ENCODE data around the gene PHLDA1. TPM values are rescaled to one million over a fixed set of nuclear protein-coding genes. Genes with fewer than 3 reads are reported as not detected.
A peak's percentile ranks its signal among the peaks of the same experiment; 100 is the strongest.

The PHLDA1 gene
- total and polyA plus RNA-seq, 2 experiments from 2014 or later, result 35.7 to 36.2 TPM

DNA sequence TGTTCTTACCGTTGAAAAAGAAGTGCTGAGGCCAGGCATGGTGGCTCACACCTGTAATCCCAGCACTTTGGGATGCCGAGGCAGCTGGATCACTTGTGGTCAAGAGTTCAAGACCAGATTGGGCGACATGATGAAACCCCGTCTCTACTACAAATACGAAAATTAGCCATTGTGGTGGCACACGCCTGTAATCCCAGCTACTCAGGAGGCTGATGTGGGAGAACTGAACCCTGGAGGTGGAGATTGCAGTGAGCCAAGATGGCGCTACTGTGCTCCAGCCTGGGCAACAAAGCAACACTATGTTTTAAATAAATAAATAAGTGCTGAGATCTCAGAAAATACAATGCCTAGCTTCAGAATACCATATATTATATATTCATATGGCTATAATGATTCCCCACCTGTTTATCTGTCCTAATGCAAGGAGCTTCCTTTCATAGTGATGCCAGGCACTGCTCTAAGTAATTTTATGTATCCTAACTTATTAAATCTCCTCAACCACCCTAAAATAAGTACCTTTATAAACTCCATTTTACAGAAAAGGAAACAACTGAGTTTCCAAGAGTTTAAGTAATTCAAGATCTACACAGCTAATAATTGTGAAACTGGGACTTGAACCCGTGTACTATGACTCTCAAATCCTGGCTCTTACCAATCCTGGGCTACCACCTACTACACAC, 7.3 kb downstream of the PHLDA1 start:
- H3K79me2 ChIP-seq (ENCODE audit: insufficient read depth), result peaks cover 22% of the 10 kb centered on the region
- no peaks in the 10 kb centered on the region for H3K27me3 ChIP-seq (replicated peaks; ENCODE audit: insufficient read depth)
- DNase-seq, result no peak
- peaks cover 63% of the 10 kb centered on the region for H3K4me1 ChIP-seq (ENCODE audit: insufficient read depth)
- H3K4me2 ChIP-seq (ENCODE audit: unreplicated experiment), result no peak overlapping the region
- peaks cover 86% of the 10 kb centered on the region for H3F3A ChIP-seq (ENCODE audit: insufficient read depth)
- 89 to 90% methylated on average over 8 of the region's 8 CpGs for WGBS, 2 experiments (ENCODE audit: low coverage in 1 of 2, low lambda C conversion rate in 2 of 2, missing lambda C conversion rate in 2 of 2)
- in situ Hi-C loops (cut with MboI), result loop anchor here (10.0 kb wide), 1 partner anchor 209 kb away; no protein-coding TSS in a partner anchor
- H3K9ac ChIP-seq, result 0 out of 2 replicates have a peak overlapping the region, but pooled peaks have one; percentile 15
- no peak for TF ChIP-seq EZH2 (IDR thresholded peaks at IDR 0.05; ENCODE audit: insufficient read depth, poor library complexity, severe bottlenecking)
- TF ChIP-seq EZH2phosphoT487 (IDR thresholded peaks at IDR 0.05; ENCODE audit: insufficient read depth, low read depth), result no peak
- H2AFZ ChIP-seq, result no peak overlapping the region
- H3K9me2 ChIP-seq (ENCODE audit: insufficient read depth), result no peaks in the 10 kb centered on the region
- peak overlapping the region; percentile 96 for H3K27ac ChIP-seq
- H3K36me3 ChIP-seq (ENCODE audit: low read depth), result peaks cover 22% of the 10 kb centered on the region
- H3K4me3 ChIP-seq, result no peak overlapping the region
- no peaks in the 10 kb centered on the region for H3K9me3 ChIP-seq (ENCODE audit: low read depth)
- H4K20me1 ChIP-seq (ENCODE audit: insufficient read depth), result no peaks in the 10 kb centered on the region

DNA sequence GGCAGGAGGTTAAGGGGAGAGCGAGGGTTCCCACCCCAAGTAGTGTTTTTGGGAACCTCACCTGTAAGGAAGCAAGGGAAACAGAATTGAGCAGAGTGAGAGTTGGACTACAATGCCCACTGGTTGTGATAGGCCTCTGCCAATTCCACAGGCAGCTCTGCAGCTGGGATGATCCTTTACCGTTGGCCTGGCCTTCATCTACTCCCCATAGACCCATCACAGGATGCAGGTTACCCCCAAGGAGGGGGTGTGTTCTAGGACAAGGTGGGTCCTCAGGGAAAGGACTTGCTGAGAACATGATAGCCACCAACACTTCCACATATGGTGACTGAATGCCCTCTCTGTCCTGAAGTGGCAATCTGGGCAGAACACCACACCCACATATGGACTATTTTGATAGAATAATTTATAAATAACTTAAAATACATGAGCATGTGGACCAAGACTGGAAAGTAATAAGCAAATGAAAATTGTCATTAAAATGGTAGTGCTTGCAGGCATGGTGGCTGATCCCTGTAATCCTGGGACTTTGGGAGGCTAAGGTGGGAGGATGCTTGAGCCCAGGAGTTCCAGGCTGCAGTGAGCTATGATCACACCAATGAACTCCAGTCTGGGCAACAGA, 8.4 kb downstream of the PHLDA1 start:
- peaks cover 68% of the 10 kb centered on the region for H3K4me1 ChIP-seq (ENCODE audit: insufficient read depth)
- DNase-seq, result no peak
- in situ Hi-C loops (cut with MboI), result loop anchor here (10.0 kb wide), 1 partner anchor 208 kb away; no protein-coding TSS in a partner anchor
- no peaks in the 10 kb centered on the region for H3K27me3 ChIP-seq (replicated peaks; ENCODE audit: insufficient read depth)
- H3K4me3 ChIP-seq, result no peak overlapping the region
- H3K27ac ChIP-seq, result no peak overlapping the region
- TF ChIP-seq EZH2phosphoT487 (IDR thresholded peaks at IDR 0.05; ENCODE audit: insufficient read depth, low read depth) (no peak), EZH2 (IDR thresholded peaks at IDR 0.05; ENCODE audit: insufficient read depth, poor library complexity, severe bottlenecking) (no peak)
- peaks cover 12% of the 10 kb centered on the region for H3K36me3 ChIP-seq (ENCODE audit: low read depth)
- no peak overlapping the region for H2AFZ ChIP-seq
- no peaks in the 10 kb centered on the region for H3K9me2 ChIP-seq (ENCODE audit: insufficient read depth)
- H3K79me2 ChIP-seq (ENCODE audit: insufficient read depth), result peaks cover 12% of the 10 kb centered on the region
- peaks cover 84% of the 10 kb centered on the region for H3F3A ChIP-seq (ENCODE audit: insufficient read depth)
- no peak overlapping the region for H3K9ac ChIP-seq
- 76 to 82% methylated on average over 2 of the region's 2 CpGs for WGBS, 2 experiments (ENCODE audit: low coverage in 1 of 2, low lambda C conversion rate in 2 of 2, missing lambda C conversion rate in 2 of 2)
- H3K9me3 ChIP-seq (ENCODE audit: low read depth), result no peaks in the 10 kb centered on the region
- H3K4me2 ChIP-seq (ENCODE audit: unreplicated experiment), result no peak overlapping the region
- no peaks in the 10 kb centered on the region for H4K20me1 ChIP-seq (ENCODE audit: insufficient read depth)

DNA sequence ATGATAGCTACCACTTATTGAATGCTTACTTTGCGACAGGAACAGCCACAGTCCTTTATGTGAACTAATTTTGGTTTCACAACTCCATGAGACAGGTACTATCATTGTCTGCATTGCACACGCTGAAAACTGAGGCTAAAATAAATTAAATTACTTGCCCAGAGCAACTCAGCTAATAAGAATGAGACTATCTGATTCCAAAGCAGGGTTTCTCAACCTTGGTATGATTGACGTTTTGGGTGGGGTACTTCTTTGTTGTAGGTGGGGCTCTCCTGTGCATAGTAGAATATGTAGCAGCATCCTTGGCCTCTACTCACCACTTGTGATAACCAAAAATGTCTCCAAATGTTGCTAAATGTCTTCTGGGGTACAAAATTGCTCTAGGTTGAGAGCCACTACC, 9.1 kb downstream of the PHLDA1 start:
- Histone ChIP-seq H3K36me3 (ENCODE audit: low read depth) (peaks cover 5% of the 10 kb centered on the region; the same call in 1 of the 2 replicates), H3K27ac (no peak overlapping the region), H3K4me2 (ENCODE audit: unreplicated experiment) (no peak overlapping the region), H2AFZ (no peak overlapping the region), H3K79me2 (ENCODE audit: insufficient read depth) (peaks cover 5% of the 10 kb centered on the region), H4K20me1 (ENCODE audit: insufficient read depth) (no peaks in the 10 kb centered on the region), H3K9me3 (ENCODE audit: low read depth) (no peaks in the 10 kb centered on the region), H3K27me3 (replicated peaks; ENCODE audit: insufficient read depth) (no peaks in the 10 kb centered on the region), H3K4me1 (ENCODE audit: insufficient read depth) (peaks cover 65% of the 10 kb centered on the region), H3F3A (ENCODE audit: insufficient read depth) (peaks cover 77% of the 10 kb centered on the region), H3K9ac (no peak overlapping the region), H3K4me3 (no peak overlapping the region), H3K9me2 (ENCODE audit: insufficient read depth) (no peaks in the 10 kb centered on the region)
- DNase-seq, result no peak
- in situ Hi-C loops (cut with MboI), result loop anchor here (10.0 kb wide), 1 partner anchor 208 kb away; no protein-coding TSS in a partner anchor
- TF ChIP-seq EZH2 (IDR thresholded peaks at IDR 0.05; ENCODE audit: insufficient read depth, poor library complexity, severe bottlenecking), result no peak
- no peak for TF ChIP-seq EZH2phosphoT487 (IDR thresholded peaks at IDR 0.05; ENCODE audit: insufficient read depth, low read depth)
- 99% methylated on average over 3 of the region's 3 CpGs for WGBS, 2 experiments (ENCODE audit: low coverage in 1 of 2, low lambda C conversion rate in 2 of 2, missing lambda C conversion rate in 2 of 2)

DNA sequence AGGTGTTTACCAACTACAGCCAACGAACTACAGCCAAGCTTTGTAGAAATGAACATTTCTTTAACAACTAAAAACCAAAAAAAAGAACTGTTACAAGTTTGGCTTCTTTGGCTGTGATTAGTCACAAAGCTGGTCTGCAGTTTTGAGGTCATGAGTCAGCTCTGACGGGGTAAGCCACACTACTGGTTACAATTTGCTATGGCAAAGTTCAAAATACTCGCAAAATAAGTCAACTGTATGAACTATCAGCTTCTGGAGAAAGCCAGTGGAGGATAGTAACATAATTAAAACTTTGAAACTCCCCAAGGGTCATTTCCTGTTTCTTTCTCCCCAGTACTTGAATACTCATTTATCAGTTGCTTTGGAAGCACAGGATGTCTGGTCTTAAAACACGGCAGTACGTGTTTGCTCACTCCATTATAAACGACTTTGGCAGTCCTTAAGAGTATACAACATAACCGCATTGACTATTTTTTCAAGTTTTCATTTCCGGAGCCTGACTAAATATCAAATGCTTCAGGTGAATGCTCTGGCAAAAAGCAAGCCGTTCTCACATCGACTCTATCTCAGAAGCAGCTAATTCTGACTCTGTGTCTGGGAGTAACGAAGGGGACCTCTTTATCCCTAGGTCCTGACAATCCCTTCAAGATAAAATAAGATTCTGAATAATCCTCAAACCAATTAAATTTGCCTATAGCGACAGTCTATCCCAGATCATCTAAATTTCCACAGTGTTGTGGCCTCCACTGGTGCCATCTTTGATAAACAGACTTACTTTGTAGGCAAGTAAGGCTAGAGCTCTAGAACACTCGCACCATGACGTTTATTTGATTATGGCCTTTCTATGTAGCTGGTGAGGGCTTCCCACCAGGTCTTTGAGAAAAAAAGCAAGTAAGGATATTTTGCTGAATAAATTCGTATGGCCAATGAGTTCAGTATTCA, 10.6 kb downstream of the PHLDA1 start:
- Histone ChIP-seq H3K36me3 (ENCODE audit: low read depth) (no peaks in the 10 kb centered on the region), H3K27me3 (replicated peaks; ENCODE audit: insufficient read depth) (no peaks in the 10 kb centered on the region), H3F3A (ENCODE audit: insufficient read depth) (peaks cover 62% of the 10 kb centered on the region), H4K20me1 (ENCODE audit: insufficient read depth) (no peaks in the 10 kb centered on the region), H3K4me1 (ENCODE audit: insufficient read depth) (peaks cover 51% of the 10 kb centered on the region), H3K9ac (peak overlapping the region; percentile 82), H3K4me3 (peak overlapping the region; percentile 41), H3K79me2 (ENCODE audit: insufficient read depth) (no peaks in the 10 kb centered on the region), H2AFZ (no peak overlapping the region), H3K9me3 (ENCODE audit: low read depth) (no peaks in the 10 kb centered on the region), H3K9me2 (ENCODE audit: insufficient read depth) (no peaks in the 10 kb centered on the region), H3K27ac (peak overlapping the region; percentile 98), H3K4me2 (ENCODE audit: unreplicated experiment) (peak overlapping the region; percentile 59)
- no peak for TF ChIP-seq EZH2 (IDR thresholded peaks at IDR 0.05; ENCODE audit: insufficient read depth, poor library complexity, severe bottlenecking)
- no peak for TF ChIP-seq EZH2phosphoT487 (IDR thresholded peaks at IDR 0.05; ENCODE audit: insufficient read depth, low read depth)
- DNase-seq, result peak; percentile 97
- in situ Hi-C loops (cut with MboI), result loop anchor here (10.0 kb wide), 1 partner anchor 206 kb away; no protein-coding TSS in a partner anchor
- 36 to 39% methylated on average over 15 of the region's 15 CpGs for WGBS, 2 experiments (ENCODE audit: low coverage in 1 of 2, low lambda C conversion rate in 2 of 2, missing lambda C conversion rate in 2 of 2)

Data from GM23248 (cell line).